Neuronal stem cell (in vitro differentiated cells): ENCODE results near the gene RICTOR.

ENCODE experiments used
- DNase-seq: peaks from one replicate; pipeline ENCODE4 v3.0.0-alpha.2; 2013; ENCODE audit warnings: low spot score
- H2AFZ ChIP-seq: one replicate; pipeline ENCODE4 v1.6.1; 2013; ENCODE audit warnings: mild to moderate bottlenecking, low read length, inconsistent platforms
- H2AK5ac ChIP-seq: 2 replicates; pipeline ENCODE4 v1.6.1; 2013; ENCODE audit warnings: low read depth, mild to moderate bottlenecking, inconsistent platforms, low read length, moderate library complexity, mixed read lengths
- H2BK120ac ChIP-seq: 2 replicates; pipeline ENCODE4 v1.6.1; 2013; ENCODE audit warnings: low read depth, mild to moderate bottlenecking, inconsistent platforms, low read length, moderate library complexity, mixed read lengths
- H2BK12ac ChIP-seq: one replicate; pipeline ENCODE4 v1.6.1; 2013; ENCODE audit warnings: low read length, inconsistent platforms
- H2BK15ac ChIP-seq: 2 replicates; pipeline ENCODE4 v1.6.1; 2013; ENCODE audit warnings: mild to moderate bottlenecking, low read length, inconsistent platforms, mixed read lengths
- H2BK5ac ChIP-seq: one replicate; pipeline ENCODE4 v1.6.1; 2013; ENCODE audit warnings: inconsistent platforms, mild to moderate bottlenecking, low read length, moderate library complexity
- H3K14ac ChIP-seq: one replicate; pipeline ENCODE4 v1.6.1; 2013; ENCODE audit warnings: low read length, inconsistent platforms
- H3K18ac ChIP-seq: 2 replicates; pipeline ENCODE4 v1.6.1; 2013; ENCODE audit warnings: low read length, inconsistent platforms
- H3K23ac ChIP-seq: 2 replicates; pipeline ENCODE4 v1.6.1; 2013; ENCODE audit warnings: low read depth, mild to moderate bottlenecking, mixed read lengths, low read length, inconsistent platforms; ENCODE audit not compliant: poor library complexity
- H3K27ac ChIP-seq: replicated peaks from 3 replicates; pipeline ENCODE4 v1.5.1; 2013; ENCODE audit warnings: low read length, inconsistent platforms
- H3K27me3 ChIP-seq, 3 experiments: 2 replicates each; pipeline ENCODE4 v1.6.1; 2013; ENCODE audit warnings: low read length in 3 of 3, mild to moderate bottlenecking in 2 of 3, inconsistent platforms in 1 of 3, low read depth in 1 of 3, mixed read lengths in 1 of 3, moderate library complexity in 1 of 3; ENCODE audit not compliant: control insufficient read depth in 3 of 3, insufficient read depth in 3 of 3
- H3K36me3 ChIP-seq, 2 donors: replicated peaks in 1 of 2; 2 replicates each; pipeline ENCODE4 v1.6.1; 2013; ENCODE audit warnings: low read length in 2 of 2; ENCODE audit not compliant: control insufficient read depth in 2 of 2, insufficient read depth in 2 of 2
- H3K4ac ChIP-seq: 2 replicates; pipeline ENCODE4 v1.6.1; 2013; ENCODE audit warnings: inconsistent platforms, mild to moderate bottlenecking, low read length, moderate library complexity
- H3K4me1 ChIP-seq, 2 donors: 1 replicate in 1 of 2; 2 replicates in 1 of 2; pipeline ENCODE4 v1.6.1; 2013; ENCODE audit warnings: low read length in 2 of 2, low read depth in 1 of 2; ENCODE audit not compliant: control insufficient read depth in 2 of 2, insufficient read depth in 1 of 2
- H3K4me2 ChIP-seq: one replicate; pipeline ENCODE4 v1.6.1; 2013; ENCODE audit warnings: mild to moderate bottlenecking, low read length, inconsistent platforms; ENCODE audit not compliant: insufficient read depth, poor library complexity, severe bottlenecking
- H3K4me3 ChIP-seq, 2 donors: 2 replicates each; pipeline ENCODE4 v1.5.1; 2013; ENCODE audit warnings: low read length in 2 of 2, mild to moderate bottlenecking in 2 of 2, inconsistent platforms in 1 of 2, moderate library complexity in 1 of 2
- H3K79me1 ChIP-seq: one replicate; pipeline ENCODE4 v1.6.1; 2013; ENCODE audit warnings: low read depth, mild to moderate bottlenecking, inconsistent platforms, low read length, moderate library complexity
- H3K9ac ChIP-seq: one replicate; pipeline ENCODE4 v1.6.1; 2013; ENCODE audit warnings: mild to moderate bottlenecking, low read depth, low read length, inconsistent platforms; ENCODE audit not compliant: poor library complexity
- H3K9me3 ChIP-seq, 2 donors: replicated peaks in 1 of 2; 2 replicates each; pipeline versions ENCODE3 to v1.6.1; 2013; ENCODE audit warnings: low read length in 2 of 2, mild to moderate bottlenecking in 2 of 2, inconsistent platforms in 1 of 2, low read depth in 1 of 2, mixed read lengths in 1 of 2, moderate library complexity in 1 of 2; ENCODE audit not compliant: control insufficient read depth in 2 of 2, insufficient read depth in 1 of 2
- H4K8ac ChIP-seq: one replicate; pipeline ENCODE4 v1.6.1; 2013; ENCODE audit warnings: low read depth, mild to moderate bottlenecking, inconsistent platforms, low read length, moderate library complexity
- H4K91ac ChIP-seq: one replicate; pipeline ENCODE4 v1.6.1; 2013; ENCODE audit warnings: low read length, low read depth, mild to moderate bottlenecking, inconsistent platforms; ENCODE audit not compliant: poor library complexity
- WGBS, 2 donors: extraction: QIAGEN DNeasy Blood & Tissue Kit; methylation state at CpG; one replicate each; pipeline ENCODE4 v1.1.7; 2013; ENCODE audit warnings: missing lambda C conversion rate in 2 of 2, mixed read lengths in 1 of 2; ENCODE audit not compliant: insufficient read length in 2 of 2, insufficient replicate concordance in 1 of 2; ENCODE audit errors: extremely low coverage in 2 of 2; 5-methylcytosine and 5-hydroxymethylcytosine counted together

Gene RICTOR

DNA sequence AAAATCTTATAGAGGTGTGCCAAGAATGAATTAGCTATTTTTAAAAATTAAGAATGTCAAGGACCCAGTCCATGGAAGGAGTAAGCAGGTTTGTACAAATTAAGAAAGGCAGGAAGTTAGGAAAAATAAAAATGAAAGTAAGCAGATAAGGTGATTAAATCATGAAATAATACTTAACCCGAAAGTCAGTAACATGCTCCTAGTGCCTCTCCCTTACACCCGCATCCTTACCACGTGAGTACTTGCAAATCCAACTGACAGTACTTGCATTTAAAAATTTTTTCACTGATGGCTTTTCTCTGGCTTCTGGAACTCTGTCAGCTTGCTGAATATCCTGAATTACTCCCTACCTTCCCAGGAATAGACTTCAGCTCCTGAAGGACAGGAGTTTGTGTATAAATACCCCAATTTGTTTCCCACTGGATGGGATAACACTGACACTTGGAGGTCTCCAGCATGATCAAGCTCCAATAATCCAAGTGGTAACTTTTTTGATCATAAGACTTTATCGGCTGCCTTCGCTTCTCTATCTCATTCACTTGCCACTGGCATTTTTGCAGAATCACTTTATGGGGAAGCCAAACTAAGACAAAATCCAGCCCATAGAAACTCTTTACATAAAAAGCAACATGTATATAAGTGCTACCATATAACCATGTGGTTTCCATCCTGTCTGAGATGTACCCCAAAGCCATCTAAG is 41.6 kb upstream of the RICTOR start:
- Histone ChIP-seq H3K14ac (no peak overlapping the region), H3K4me3 (no peak overlapping the region), H3K9ac (no peak overlapping the region), H3K27me3 (no peaks in the 10 kb centered on the region), H3K36me3 (no peaks in the 10 kb centered on the region), H3K4me2 (no peak overlapping the region), H3K4me1 (no peaks in the 10 kb centered on the region), H3K9me3 (no peaks in the 10 kb centered on the region), H2AFZ (no peak overlapping the region), H3K18ac (no peak overlapping the region), H2BK120ac (no peak overlapping the region), H4K91ac (no peak overlapping the region), H3K27ac (no peak overlapping the region), H4K8ac (no peak overlapping the region), H3K4ac (no peak overlapping the region), H2BK15ac (no peak overlapping the region), H3K23ac (no peak overlapping the region), H3K79me1 (no peaks in the 10 kb centered on the region), H2BK12ac (no peak overlapping the region), H2BK5ac (no peak overlapping the region), H2AK5ac (no peak overlapping the region)
- DNase-seq = no peak
- no CpG with 5 or more reads among the region's 5 CpGs for WGBS, 2 donors

DNA sequence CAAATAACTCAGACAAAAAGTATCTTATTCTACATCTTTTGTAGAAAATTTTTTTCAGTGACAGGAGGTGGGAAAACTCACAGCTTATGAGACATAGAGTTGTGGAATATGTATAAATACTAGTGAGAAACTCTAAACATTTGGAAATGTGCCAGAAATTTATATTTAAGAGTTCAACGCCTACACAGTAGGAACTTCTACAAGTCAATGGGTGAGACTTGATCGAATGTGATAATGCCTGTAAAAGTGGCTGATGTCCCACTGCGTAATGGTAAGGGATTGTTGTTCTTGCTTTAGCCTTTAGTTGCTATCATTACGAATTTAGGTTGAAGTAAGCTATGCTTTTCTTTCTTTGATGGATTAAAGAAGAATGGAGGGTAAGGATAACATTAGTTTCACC is 40.0 kb upstream of the RICTOR start:
- H2BK120ac ChIP-seq = no peak overlapping the region
- H2AFZ ChIP-seq = no peak overlapping the region
- no peak overlapping the region for H3K9ac ChIP-seq
- no peaks in the 10 kb centered on the region for H3K9me3 ChIP-seq
- H2BK15ac ChIP-seq = no peak overlapping the region
- no peak overlapping the region for H3K4me2 ChIP-seq
- no peak overlapping the region for H3K18ac ChIP-seq
- no peaks in the 10 kb centered on the region for H3K79me1 ChIP-seq
- H4K91ac ChIP-seq = no peak overlapping the region
- no peaks in the 10 kb centered on the region for H3K4me1 ChIP-seq
- no peaks in the 10 kb centered on the region for H3K36me3 ChIP-seq
- H2BK12ac ChIP-seq = no peak overlapping the region
- no peak overlapping the region for H3K23ac ChIP-seq
- H2BK5ac ChIP-seq = no peak overlapping the region
- H2AK5ac ChIP-seq = no peak overlapping the region
- no peak overlapping the region for H3K27ac ChIP-seq
- no peaks in the 10 kb centered on the region for H3K27me3 ChIP-seq
- H3K4ac ChIP-seq = no peak overlapping the region
- H3K14ac ChIP-seq = no peak overlapping the region
- no peak overlapping the region for H3K4me3 ChIP-seq
- DNase-seq = no peak
- H4K8ac ChIP-seq = no peak overlapping the region
- no CpG with 5 or more reads among the region's 4 CpGs for WGBS, 2 donors

DNA sequence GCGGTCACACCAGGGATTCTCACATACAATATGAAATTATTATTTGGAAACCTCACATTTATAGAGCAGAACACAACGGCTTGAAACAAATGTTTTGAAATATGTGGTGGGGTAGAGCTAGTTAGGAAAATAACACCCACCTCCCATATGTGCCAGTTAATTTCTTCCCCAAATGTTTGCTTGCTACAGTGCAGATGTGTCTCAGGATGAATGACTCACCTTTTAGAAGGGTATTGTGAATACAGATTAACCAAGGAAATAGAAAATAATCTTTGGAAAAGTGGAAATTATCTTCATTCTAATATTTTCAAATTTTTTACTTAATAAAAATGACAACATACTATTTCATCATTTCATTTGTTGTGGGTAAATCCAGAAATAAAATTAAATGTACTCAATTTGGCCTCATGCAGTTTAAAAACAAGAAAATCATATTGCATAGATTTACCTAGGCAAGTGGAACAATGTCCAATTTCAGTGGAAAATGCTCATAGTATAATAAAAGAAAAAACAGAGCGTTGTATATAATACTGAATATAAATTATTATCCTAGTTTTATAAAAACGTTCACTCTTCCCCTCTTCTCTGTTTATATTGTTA is 39.3 kb upstream of the RICTOR start:
- Histone ChIP-seq H2BK120ac (no peak overlapping the region), H3K27ac (no peak overlapping the region), H3K9me3 (no peaks in the 10 kb centered on the region), H3K27me3 (no peaks in the 10 kb centered on the region), H2BK5ac (no peak overlapping the region), H4K91ac (no peak overlapping the region), H3K79me1 (no peaks in the 10 kb centered on the region), H2AK5ac (no peak overlapping the region), H2BK15ac (no peak overlapping the region), H3K9ac (no peak overlapping the region), H3K4me1 (no peaks in the 10 kb centered on the region), H3K18ac (no peak overlapping the region), H3K4me3 (no peak overlapping the region), H4K8ac (no peak overlapping the region), H3K23ac (no peak overlapping the region), H2AFZ (no peak overlapping the region), H3K14ac (no peak overlapping the region), H3K4me2 (no peak overlapping the region), H2BK12ac (no peak overlapping the region), H3K36me3 (no peaks in the 10 kb centered on the region), H3K4ac (no peak overlapping the region)
- no CpG with 5 or more reads among the region's 4 CpGs for WGBS, 2 donors
- no peak for DNase-seq

DNA sequence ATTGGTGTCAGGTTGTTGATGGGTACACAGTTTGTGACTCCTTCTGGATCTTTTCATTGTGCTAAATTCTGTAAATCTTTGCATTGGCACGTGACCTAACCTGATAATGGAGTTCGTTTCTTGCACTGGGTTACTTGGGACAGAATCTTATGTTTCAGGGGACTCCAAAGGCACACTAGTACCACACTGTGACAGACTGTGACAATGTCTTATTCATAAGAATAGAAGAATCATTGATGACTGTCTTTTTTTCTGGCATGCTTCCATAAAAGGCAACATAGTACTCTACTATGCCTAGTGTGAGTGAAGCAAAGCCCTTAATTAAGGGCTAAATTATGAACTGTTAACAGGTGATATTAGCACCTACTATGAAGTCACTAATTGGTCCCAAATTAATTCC is 35.4 kb upstream of the RICTOR start:
- H3K4me2 ChIP-seq = no peak overlapping the region
- H3K23ac ChIP-seq = no peak overlapping the region
- H3K27ac ChIP-seq = no peak overlapping the region
- H2BK5ac ChIP-seq = no peak overlapping the region
- DNase-seq = no peak
- no peaks in the 10 kb centered on the region for H3K9me3 ChIP-seq
- H3K4me1 ChIP-seq = no peaks in the 10 kb centered on the region
- no peak overlapping the region for H3K18ac ChIP-seq
- H2BK15ac ChIP-seq = no peak overlapping the region
- no peak overlapping the region for H3K9ac ChIP-seq
- H3K27me3 ChIP-seq = no peaks in the 10 kb centered on the region
- no peak overlapping the region for H3K14ac ChIP-seq
- no peak overlapping the region for H2BK12ac ChIP-seq
- no peak overlapping the region for H3K4me3 ChIP-seq
- H4K91ac ChIP-seq = no peak overlapping the region
- no peak overlapping the region for H2AFZ ChIP-seq
- no peak overlapping the region for H3K4ac ChIP-seq
- H2AK5ac ChIP-seq = no peak overlapping the region
- no peaks in the 10 kb centered on the region for H3K36me3 ChIP-seq
- H4K8ac ChIP-seq = no peak overlapping the region
- no peak overlapping the region for H2BK120ac ChIP-seq
- no peaks in the 10 kb centered on the region for H3K79me1 ChIP-seq
- no CpG with 5 or more reads among the region's 2 CpGs for WGBS, 2 donors
